NCI-H1930 (cell line): ENCODE results near the gene KDM4C.
"Not testable (repeated sequence)": the region's sequence is repeated elsewhere in the genome, so short reads cannot be mapped to it uniquely, and the experiment has no call there.

Experiments
- DNase-seq, 2 experiments: peaks; one replicate each; lab custom pipeline; 2025; lab: John Stamatoyannopoulos, UW

The KDM4C gene

GRCh38 chr9:7171396-7172153 is 413.8 kb downstream of the KDM4C start:
- DNase-seq, result no peak

GRCh38 chr9:7172154-7173115 is 414.7 kb downstream of the KDM4C start:
- DNase-seq, result no peak

DNA sequence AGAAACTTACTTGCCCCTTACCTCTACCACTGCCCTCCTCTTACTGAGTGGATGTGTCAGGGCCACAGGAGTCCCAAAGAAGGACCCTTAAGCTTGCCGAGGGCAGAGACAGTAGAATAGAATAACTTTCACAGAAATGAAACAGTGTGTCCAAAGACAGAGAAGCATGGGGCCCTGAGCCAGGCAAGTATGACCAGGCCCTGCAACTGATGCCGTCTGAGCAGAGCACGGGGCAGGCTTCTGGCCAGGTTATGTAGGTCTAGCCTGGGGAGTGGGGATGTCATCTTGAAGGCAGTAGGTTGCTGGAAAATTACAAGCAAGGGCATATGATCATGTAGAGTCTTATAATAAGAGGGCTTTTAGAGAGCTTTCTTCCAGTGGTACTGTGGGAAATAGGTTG is 415.4 kb downstream of the KDM4C start:
- no peak for DNase-seq

DNA sequence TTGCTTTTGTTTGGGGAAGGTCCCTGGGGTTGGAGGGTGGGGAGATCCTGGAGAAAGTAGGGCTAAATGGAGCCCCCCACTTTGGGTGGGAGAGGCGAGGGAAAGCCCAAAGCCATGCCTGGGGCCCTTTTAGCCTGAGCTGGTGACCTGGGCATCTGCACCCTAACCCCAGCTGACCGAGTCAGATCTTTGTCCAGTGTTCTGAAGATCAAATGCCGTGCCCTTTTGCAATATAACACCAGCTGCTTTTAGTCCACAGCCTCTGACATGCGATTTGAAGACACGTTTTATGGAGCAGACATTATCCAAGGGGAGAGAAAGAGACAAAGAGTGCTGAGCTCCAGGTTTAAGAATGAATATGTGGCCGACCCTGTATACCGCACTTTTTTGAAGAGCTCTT is 416.5 kb downstream of the KDM4C start:
- no peak for DNase-seq

DNA sequence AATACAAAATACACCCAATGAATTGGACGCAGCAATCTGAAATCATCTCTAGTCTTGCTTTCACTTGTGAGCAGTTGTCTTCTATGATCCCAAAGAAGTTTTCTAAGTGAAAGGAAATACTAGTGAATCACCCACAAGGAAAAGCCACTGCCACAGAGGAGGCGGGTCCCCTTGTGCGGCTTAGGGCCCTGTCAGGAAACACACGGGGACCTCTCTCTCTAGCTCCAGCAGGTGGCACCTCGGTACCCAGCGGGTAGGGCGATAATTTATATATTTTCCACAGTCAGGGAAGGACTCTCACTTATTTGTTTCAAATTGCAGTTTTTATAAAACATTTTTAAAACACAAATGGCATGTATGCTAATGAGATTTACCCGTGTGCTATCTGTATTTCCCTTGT is 417.1 kb downstream of the KDM4C start:
- DNase-seq, result no peak

DNA sequence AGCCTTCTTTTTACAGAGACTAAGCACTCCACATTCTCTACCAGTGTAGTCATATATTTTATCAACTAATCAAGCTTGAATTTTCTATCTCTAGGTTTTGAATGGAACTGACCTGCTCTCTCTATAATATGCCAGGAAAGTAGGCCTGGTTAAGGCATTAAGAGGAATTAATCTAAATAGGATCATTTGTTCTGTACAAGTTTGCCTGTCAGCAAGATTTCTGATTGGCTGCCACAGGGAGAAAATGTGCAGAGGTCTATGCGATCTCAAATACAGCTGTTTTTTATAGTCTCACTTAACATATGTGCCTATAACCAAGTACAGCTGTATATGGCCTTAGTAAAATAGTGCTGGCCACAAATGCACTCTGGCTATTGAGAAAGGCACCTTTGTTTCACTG is 418.8 kb downstream of the KDM4C start:
- DNase-seq, result no peak

DNA sequence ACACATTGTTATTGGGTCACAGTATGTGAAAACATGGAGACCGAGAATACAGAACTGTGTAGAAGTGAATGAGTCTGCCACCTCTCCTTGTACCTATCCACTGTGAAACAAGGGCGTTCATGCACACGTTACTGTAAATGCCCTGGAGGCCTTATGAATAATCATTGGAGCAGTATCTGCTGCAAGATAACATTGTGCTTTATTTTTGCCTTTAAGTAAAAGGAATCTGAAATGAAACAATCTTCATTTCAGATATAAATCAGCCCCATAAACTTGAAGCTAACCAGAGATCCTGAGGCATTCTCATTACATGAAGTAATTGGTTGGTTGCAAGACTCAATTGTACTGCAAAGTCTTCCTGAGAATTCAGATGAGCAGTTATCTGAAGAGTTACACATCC is 419.6 kb downstream of the KDM4C start:
- no peak for DNase-seq

GRCh38 chr9:7178729-7179128 is 421.0 kb downstream of the KDM4C start:
- no peak for DNase-seq

GRCh38 chr9:7180247-7180646 is 422.5 kb downstream of the KDM4C start:
- no peak for DNase-seq

DNA sequence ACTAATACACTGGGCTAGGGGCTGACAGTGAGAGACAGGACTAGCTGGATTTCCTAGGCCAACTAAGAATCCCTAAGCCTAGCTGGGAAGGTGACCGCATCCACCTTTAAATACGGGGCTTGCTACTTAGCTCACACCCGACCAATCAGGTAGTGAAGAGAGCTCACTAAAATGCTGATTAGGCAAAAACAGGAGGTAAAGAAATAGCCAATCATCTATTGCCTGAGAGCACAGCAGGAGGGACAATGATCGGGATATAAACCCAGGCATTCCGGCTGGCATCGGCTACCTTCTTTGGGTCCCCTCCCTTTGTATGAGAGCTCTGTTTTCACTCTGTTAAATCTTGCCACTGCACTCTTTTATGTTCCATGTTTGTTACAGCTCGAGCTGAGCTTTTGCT is 425.4 kb downstream of the KDM4C start:
- not testable (repeated sequence) for DNase-seq

DNA sequence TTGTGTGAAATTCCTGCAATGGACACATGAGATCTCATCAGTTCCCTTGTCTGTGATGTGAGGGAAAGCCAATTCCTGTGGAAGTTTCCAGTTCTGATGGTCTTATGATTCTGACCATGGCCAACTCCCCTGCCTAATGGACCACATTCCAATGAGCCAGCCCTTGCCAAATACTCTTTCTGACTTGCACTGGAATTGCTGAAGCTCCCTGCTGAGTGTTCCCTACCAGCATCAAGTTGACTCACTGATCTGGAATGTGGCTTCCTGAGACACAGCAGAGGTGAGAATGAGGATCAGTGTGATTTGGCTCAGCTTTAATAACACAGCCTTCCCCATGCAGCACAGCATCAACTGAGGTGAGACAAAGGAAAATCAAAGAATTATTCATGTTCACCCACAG is 427.8 kb downstream of the KDM4C start:
- DNase-seq, result no peak

- no peak for DNase-seq
Measured at GRCh38 chr9:7186175-7186574, 428.4 kb downstream of the KDM4C start.

DNA sequence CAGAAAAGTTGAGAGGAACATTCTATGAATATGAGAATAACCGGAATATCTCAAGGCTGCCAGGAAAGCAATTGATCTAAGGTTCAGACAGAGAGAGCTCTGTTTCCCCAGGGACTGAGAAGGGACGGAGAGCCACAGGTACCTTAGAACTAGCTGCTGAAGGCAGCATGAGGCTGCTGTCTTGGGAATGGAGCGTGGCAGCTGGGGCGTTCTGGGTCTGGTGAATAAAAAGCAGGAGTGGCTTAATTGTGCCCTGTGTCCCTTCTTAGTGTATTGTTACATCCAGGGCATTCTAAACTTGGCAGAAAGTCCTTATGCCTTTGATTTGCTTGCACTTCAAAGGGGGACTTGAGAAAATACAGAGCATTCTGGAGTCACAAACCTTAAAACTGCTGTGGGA is 434.5 kb downstream of the KDM4C start:
- no peak for DNase-seq

GRCh38 chr9:7195526-7195925 is 437.8 kb downstream of the KDM4C start:
- no peak for DNase-seq

GRCh38 chr9:7196467-7196866 is 438.7 kb downstream of the KDM4C start:
- no peak for DNase-seq

- DNase-seq, result no peak
Measured at GRCh38 chr9:7201196-7201595, 443.4 kb downstream of the KDM4C start.

- DNase-seq, result no peak
Measured at GRCh38 chr9:7205806-7206205, 448.0 kb downstream of the KDM4C start.

DNA sequence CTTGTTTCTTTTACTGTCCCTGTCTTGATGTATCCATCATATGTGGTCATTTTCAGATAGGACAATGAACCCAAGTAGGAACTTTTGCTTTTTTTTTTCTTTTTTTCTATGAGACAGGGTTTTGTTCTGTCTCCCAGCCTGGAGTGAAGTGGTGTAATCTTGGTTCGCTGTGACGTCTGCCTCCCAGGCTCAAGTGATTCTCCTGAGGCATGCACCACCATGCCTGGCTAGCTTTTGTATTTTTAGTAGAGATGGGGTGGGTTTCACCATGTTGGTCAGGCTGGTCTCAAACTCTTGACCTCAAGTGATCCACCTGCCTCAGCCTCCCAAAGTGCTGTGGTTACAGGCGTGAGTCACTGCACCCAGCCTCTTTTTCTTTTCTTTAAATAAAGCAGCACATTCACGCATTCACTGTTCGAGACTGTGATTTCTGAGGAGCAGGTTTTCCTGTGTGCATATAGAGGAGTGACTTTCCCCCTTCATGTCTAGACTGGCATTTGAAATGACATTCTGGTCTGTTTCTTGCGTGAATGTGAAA is 448.5 kb downstream of the KDM4C start:
- no peak for DNase-seq

GRCh38 chr9:7209016-7209715 is 451.4 kb downstream of the KDM4C start:
- no peak for DNase-seq

DNA sequence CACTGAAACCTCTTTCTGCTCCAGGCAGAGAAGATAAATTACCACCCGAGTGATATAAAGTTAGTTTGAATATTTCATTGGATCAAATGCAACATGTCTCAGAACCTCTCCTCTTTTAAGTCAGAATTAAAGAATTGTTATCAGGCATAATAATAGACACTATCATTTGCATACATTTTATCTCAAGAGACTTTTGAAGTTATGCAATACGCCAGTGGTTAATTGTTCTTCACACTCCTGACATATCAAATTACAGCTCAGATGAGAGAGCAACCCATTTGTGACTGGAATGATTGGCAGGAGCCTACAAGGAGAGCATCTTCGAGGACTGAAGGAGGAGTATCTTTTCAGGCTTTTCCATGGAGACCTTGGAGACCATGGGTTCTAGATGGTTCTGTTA is 452.2 kb downstream of the KDM4C start:
- DNase-seq, result no peak

DNA sequence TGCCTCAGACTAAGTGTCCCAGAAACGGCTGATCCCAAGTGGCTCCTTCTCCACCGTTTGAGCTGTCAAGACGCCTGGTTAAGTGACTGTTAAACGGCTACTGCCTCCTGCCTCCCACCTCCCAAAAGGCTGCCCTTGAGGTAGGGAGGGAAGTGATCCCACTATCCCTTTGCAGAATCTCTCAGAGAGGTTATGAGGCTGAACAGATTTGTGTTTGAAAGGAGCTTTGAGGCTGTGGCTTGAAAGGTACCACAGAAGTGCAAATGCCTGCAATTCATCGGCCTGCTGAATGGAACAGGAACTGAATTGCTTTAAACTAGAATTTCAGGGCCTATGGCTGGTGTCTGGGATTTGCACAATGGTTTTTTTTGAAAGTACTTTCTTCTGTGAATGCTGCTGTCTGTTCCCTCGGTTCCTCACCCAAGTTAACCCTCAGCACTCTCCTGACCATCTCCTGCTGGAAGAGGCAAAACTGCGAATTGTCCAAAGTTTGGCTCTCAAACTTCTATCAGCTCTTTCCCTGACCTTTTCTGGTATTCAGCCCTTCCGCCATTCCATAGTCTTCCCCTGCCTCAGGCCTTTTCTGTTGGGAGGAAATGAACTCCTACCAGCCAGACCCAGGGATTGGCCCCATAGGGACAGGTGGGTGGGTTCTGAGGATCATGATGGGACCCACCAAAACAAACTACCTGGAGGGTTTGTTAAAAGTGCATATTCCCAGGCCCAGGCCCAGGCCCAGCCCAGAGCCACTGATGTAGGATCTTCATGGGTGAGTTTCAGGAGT is 453.3 kb downstream of the KDM4C start:
- DNase-seq, result no peak

DNA sequence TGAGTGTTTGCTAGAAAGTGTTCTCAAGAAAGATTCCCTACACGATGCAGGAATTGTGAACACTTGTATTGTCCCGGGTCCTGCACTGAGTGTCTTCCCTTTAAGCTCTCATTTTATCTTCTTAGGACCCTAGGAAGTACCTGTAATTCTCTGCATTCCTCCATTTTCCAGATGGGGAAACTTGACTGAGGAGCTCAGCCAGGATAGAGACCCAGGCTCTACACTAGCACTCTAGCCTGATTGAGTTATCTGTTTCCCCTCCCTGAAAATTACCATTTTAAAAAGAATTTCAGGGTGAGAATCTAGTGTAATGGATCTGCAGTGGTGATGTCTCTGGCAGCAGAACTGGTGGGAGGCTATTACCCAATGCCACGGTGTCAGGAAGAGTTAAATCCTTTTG is 453.9 kb downstream of the KDM4C start:
- no peak for DNase-seq
